ENCODE data around the gene DNAAF1.

DNA sequence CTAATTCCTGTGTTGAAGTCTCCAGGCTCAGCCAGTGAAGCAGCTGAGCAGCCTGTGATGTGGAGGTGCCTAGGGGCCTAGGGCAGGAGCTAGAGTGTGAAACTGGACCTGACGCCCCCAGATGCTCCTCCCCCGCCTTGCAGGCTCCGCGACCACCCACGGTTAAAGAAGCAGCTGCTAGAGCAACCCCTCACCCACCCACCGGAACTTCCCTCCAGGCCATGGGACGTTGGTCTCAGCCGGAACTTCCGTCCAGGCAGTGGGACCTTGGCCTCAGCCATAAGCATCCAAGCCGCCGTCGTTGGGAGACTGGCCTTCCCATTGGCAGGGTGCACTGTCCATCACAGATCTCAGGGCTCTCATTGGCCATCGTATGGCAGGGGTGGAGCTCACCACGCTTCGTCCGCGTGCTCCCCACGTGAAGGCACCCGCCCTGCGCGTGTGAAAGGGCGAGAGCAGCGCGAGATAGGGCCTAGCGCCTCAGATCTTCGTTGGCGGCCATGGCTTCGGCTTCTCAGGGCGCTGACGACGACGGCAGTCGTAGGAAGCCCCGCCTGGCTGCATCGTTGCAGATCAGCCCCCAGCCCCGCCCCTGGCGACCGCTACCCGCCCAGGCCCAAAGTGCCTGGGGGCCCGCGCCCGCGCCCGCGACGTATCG lies 45.8 kb downstream of the DNAAF1 start, which contains the start of gene ADAD2:
- no peak for TF ChIP-seq EZH2 (IDR thresholded peaks at IDR 0.05; ENCODE audit: borderline replicate concordance, low read depth, low read length, poor library complexity, severe bottlenecking)
- TF ChIP-seq, protein P1, sequence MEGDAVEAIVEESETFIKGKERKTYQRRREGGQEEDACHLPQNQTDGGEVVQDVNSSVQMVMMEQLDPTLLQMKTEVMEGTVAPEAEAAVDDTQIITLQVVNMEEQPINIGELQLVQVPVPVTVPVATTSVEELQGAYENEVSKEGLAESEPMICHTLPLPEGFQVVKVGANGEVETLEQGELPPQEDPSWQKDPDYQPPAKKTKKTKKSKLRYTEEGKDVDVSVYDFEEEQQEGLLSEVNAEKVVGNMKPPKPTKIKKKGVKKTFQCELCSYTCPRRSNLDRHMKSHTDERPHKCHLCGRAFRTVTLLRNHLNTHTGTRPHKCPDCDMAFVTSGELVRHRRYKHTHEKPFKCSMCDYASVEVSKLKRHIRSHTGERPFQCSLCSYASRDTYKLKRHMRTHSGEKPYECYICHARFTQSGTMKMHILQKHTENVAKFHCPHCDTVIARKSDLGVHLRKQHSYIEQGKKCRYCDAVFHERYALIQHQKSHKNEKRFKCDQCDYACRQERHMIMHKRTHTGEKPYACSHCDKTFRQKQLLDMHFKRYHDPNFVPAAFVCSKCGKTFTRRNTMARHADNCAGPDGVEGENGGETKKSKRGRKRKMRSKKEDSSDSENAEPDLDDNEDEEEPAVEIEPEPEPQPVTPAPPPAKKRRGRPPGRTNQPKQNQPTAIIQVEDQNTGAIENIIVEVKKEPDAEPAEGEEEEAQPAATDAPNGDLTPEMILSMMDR (conservative IDR thresholded peaks at IDR 0.05; ENCODE audit: low read depth, low read length): no peak
